SK-N-SH treated with all-trans-retinoic acid at 6 μM for 48 hours (cell line): ENCODE data around the gene FAN1.
"Not testable (repeated sequence)": the region's sequence is repeated elsewhere in the genome, so short reads cannot be mapped to it uniquely, and the experiment has no call there.

Experiments
- ATAC-seq: fragments of 200-7000 bp; cut with Tn5 transposase; 3 replicates; pipeline ENCODE4 v1.9.1; 2020; ENCODE audit warnings: mild to moderate bottlenecking, moderate library complexity
- ARNTL ChIP-seq: fragments of 450-650 bp; formaldehyde crosslinking; IDR thresholded peaks from 2 replicates; pipeline ENCODE4 v1.5.0; 2020; ENCODE audit warnings: low read depth, mild to moderate bottlenecking, moderate library complexity, borderline replicate concordance
- BACH2 ChIP-seq: fragments of 250-450 bp; sonication (Bioruptor Pico); IDR thresholded peaks from 2 replicates; pipeline ENCODE4 v1.9.0; 2021; ENCODE audit warnings: mild to moderate bottlenecking, borderline replicate concordance
- CSDC2 ChIP-seq: fragments of 250-450 bp; sonication (Bioruptor Pico); IDR thresholded peaks from 2 replicates; pipeline ENCODE4 v1.5.0; 2020; ENCODE audit warnings: mild to moderate bottlenecking, moderate library complexity
- ESRRG ChIP-seq: fragments of 250-450 bp; sonication (Bioruptor Pico); IDR thresholded peaks from 2 replicates; pipeline ENCODE4 v1.6.1; 2021; ENCODE audit warnings: mild to moderate bottlenecking
- GLIS3 ChIP-seq: fragments of 250-450 bp; sonication (Bioruptor Pico); IDR thresholded peaks from 2 replicates; pipeline ENCODE4 v1.5.0; 2020; ENCODE audit warnings: mild to moderate bottlenecking, moderate library complexity
- ISL1 ChIP-seq: fragments of 250-450 bp; sonication (Bioruptor Pico); IDR thresholded peaks from 2 replicates; pipeline ENCODE4 v2.1.2; 2022; ENCODE audit warnings: mild to moderate bottlenecking, moderate library complexity
- PPARA ChIP-seq: fragments of 250-450 bp; sonication (Bioruptor Pico); IDR thresholded peaks from 2 replicates; pipeline ENCODE4 v1.5.0; 2020; ENCODE audit warnings: mild to moderate bottlenecking, borderline replicate concordance
- SNAI2 ChIP-seq: fragments of 250-450 bp; sonication (Bioruptor Pico); IDR thresholded peaks from 2 replicates; pipeline ENCODE4 v1.5.0; 2020; ENCODE audit warnings: mild to moderate bottlenecking, moderate library complexity
- TCF4 ChIP-seq: fragments of 250-450 bp; sonication (Bioruptor Pico); IDR thresholded peaks from 2 replicates; pipeline ENCODE4 v1.8.0; 2021; ENCODE audit warnings: mild to moderate bottlenecking, moderate library complexity, borderline replicate concordance
- TOX ChIP-seq: fragments of 250-450 bp; sonication (Bioruptor Pico); IDR thresholded peaks from 2 replicates; pipeline ENCODE4 v1.8.0; 2021; ENCODE audit warnings: mild to moderate bottlenecking, moderate library complexity, borderline replicate concordance
- ZC3H10 ChIP-seq: fragments of 250-450 bp; sonication (Bioruptor Pico); IDR thresholded peaks from 2 replicates; pipeline ENCODE4 v1.5.1; 2021; ENCODE audit warnings: mild to moderate bottlenecking, moderate library complexity
- ZFP3 ChIP-seq: fragments of 250-450 bp; sonication (Bioruptor Pico); IDR thresholded peaks from 2 replicates; pipeline ENCODE4 v1.5.0; 2020; ENCODE audit warnings: mild to moderate bottlenecking, moderate library complexity
- ZFP30 ChIP-seq: fragments of 450-650 bp; formaldehyde crosslinking; IDR thresholded peaks from 2 replicates; pipeline ENCODE4 v1.5.0; 2022; ENCODE audit warnings: mild to moderate bottlenecking, moderate library complexity
- ZNF565 ChIP-seq: fragments of 450-650 bp; formaldehyde crosslinking; conservative IDR thresholded peaks from 2 replicates; pipeline ENCODE4 v1.5.0; 2020; ENCODE audit warnings: low read depth, mild to moderate bottlenecking, moderate library complexity
- ZNF70 ChIP-seq: fragments of 450-650 bp; formaldehyde crosslinking; IDR thresholded peaks from 2 replicates; pipeline ENCODE4 v1.5.0; 2020; ENCODE audit warnings: mild to moderate bottlenecking, moderate library complexity
- ZNF8 ChIP-seq: fragments of 450-650 bp; formaldehyde crosslinking; IDR thresholded peaks from 2 replicates; pipeline ENCODE4 v1.5.0; 2020; ENCODE audit warnings: mild to moderate bottlenecking, moderate library complexity
- TF ChIP-seq, protein P1 (sequence below): fragments of 250-450 bp; sonication (Bioruptor Pico); IDR thresholded peaks from 2 replicates; pipeline ENCODE4 v1.5.1; 2020; ENCODE audit warnings: low read depth, mild to moderate bottlenecking, moderate library complexity
- TF ChIP-seq, protein P2 (sequence below): fragments of 250-450 bp; sonication (Bioruptor Pico); IDR thresholded peaks from 2 replicates; pipeline ENCODE4 v1.8.0; 2021; ENCODE audit warnings: low read depth, mild to moderate bottlenecking, moderate library complexity, borderline replicate concordance
- TF ChIP-seq, protein P3 (sequence below): fragments of 250-450 bp; sonication (Bioruptor Pico); IDR thresholded peaks from 2 replicates; pipeline ENCODE4 v1.5.0; 2020; ENCODE audit warnings: mild to moderate bottlenecking, moderate library complexity
- TF ChIP-seq, protein P4 (sequence below): fragments of 250-450 bp; sonication (Bioruptor Pico); IDR thresholded peaks from 2 replicates; pipeline ENCODE4 v1.8.0; 2020; ENCODE audit warnings: mild to moderate bottlenecking, moderate library complexity, borderline replicate concordance

Gene FAN1

DNA sequence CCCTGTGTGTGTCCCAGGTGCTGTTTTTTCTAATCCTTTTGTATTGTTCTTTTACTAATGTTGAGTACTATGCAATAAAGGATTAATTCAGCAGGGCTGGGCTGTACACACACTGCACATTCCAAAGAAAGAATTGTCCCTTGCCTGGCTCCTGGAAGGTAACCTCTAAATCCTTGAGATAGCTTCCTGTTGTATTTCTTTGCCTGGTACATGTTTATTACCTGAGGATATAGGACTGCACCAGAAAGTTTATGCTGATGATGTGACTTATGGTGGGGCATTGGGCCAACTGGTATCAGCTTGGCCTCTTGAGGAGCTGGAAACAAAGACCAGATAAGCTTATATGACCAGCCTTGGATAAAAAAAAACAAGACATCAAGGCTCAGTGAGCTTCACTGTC, 26.6 kb upstream of the FAN1 start:
- ATAC-seq = no peak
- TF ChIP-seq ZNF70 (CRISPR knock-in tag) (no peak), GLIS3 (CRISPR knock-in tag) (no peak), ZFP30 (CRISPR knock-in tag) (no peak), ZC3H10 (CRISPR knock-in tag) (no peak), PPARA (CRISPR knock-in tag) (no peak), TCF4 (no peak)
- TF ChIP-seq, protein P1, sequence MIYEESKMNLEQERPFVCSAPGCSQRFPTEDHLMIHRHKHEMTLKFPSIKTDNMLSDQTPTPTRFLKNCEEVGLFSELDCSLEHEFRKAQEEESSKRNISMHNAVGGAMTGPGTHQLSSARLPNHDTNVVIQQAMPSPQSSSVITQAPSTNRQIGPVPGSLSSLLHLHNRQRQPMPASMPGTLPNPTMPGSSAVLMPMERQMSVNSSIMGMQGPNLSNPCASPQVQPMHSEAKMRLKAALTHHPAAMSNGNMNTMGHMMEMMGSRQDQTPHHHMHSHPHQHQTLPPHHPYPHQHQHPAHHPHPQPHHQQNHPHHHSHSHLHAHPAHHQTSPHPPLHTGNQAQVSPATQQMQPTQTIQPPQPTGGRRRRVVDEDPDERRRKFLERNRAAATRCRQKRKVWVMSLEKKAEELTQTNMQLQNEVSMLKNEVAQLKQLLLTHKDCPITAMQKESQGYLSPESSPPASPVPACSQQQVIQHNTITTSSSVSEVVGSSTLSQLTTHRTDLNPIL (CRISPR knock-in tag) = no peak
- TF ChIP-seq, all 23 proteins: peak for 0

DNA sequence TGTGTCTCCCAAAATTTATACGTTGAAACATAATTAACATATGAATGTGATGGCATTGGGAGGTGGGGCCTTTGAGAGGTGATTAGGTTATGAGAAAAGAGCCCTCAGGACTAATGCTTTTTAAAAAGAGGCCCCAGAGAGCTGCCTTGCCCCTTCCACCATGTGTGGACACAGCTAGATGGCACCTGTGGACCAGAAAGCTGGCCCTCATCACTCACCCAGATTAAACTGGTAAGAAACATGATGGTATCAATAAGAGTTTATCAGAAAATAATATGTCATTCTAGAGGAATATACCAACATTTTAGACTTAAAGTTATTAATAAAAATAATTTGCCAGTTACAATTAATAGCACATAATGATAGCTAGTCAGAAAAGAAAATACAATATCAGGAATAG, 25.2 kb upstream of the FAN1 start:
- no peak for TF ChIP-seq ZNF565 (CRISPR knock-in tag)
- TF ChIP-seq ESRRG = no peak
- TF ChIP-seq, protein P2, sequence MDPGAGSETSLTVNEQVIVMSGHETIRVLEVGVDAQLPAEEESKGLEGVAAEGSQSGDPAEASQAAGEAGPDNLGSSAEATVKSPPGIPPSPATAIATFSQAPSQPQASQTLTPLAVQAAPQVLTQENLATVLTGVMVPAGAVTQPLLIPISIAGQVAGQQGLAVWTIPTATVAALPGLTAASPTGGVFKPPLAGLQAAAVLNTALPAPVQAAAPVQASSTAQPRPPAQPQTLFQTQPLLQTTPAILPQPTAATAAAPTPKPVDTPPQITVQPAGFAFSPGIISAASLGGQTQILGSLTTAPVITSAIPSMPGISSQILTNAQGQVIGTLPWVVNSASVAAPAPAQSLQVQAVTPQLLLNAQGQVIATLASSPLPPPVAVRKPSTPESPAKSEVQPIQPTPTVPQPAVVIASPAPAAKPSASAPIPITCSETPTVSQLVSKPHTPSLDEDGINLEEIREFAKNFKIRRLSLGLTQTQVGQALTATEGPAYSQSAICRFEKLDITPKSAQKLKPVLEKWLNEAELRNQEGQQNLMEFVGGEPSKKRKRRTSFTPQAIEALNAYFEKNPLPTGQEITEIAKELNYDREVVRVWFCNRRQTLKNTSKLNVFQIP (CRISPR knock-in tag) = no peak
- TF ChIP-seq ARNTL (CRISPR knock-in tag) = no peak
- no peak for TF ChIP-seq ZC3H10 (CRISPR knock-in tag)
- TF ChIP-seq SNAI2 (CRISPR knock-in tag) = no peak
- TF ChIP-seq, protein P3, sequence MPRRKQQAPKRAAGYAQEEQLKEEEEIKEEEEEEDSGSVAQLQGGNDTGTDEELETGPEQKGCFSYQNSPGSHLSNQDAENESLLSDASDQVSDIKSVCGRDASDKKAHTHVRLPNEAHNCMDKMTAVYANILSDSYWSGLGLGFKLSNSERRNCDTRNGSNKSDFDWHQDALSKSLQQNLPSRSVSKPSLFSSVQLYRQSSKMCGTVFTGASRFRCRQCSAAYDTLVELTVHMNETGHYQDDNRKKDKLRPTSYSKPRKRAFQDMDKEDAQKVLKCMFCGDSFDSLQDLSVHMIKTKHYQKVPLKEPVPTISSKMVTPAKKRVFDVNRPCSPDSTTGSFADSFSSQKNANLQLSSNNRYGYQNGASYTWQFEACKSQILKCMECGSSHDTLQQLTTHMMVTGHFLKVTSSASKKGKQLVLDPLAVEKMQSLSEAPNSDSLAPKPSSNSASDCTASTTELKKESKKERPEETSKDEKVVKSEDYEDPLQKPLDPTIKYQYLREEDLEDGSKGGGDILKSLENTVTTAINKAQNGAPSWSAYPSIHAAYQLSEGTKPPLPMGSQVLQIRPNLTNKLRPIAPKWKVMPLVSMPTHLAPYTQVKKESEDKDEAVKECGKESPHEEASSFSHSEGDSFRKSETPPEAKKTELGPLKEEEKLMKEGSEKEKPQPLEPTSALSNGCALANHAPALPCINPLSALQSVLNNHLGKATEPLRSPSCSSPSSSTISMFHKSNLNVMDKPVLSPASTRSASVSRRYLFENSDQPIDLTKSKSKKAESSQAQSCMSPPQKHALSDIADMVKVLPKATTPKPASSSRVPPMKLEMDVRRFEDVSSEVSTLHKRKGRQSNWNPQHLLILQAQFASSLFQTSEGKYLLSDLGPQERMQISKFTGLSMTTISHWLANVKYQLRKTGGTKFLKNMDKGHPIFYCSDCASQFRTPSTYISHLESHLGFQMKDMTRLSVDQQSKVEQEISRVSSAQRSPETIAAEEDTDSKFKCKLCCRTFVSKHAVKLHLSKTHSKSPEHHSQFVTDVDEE (CRISPR knock-in tag) = no peak
- no peak for TF ChIP-seq ISL1 (CRISPR knock-in tag)
- no peak for TF ChIP-seq TOX (CRISPR knock-in tag)
- no peak for TF ChIP-seq CSDC2 (CRISPR knock-in tag)
- no peak for ATAC-seq

DNA sequence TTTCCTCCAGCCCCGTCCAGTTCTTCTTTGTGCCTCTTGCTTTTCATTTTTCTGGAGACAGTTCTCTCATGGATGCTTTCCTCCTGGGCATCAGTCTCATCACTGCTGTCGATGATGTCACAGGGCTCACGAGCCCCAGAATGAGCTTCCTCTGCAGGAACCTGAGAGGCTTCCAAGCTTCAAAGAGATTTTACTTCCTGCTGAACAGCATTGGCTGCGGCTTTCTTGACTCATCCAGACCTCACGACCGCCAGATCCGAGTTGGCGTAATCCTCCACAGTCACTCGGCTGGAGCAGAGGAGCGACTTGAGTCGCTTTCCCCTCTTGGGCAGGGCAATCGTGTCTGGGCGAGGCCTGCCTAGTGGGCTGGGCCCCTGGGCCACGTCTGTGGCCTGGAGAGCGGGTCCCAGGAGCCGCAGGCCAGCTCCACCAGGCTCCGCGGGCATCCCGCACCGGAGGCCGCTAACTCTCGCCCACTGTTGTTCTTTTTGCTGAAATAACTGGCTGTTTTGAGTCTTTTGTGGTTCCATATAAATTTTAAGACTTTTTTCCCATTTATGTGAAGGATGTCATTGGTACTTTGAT, 20.8 kb upstream of the FAN1 start:
- TF ChIP-seq ZFP3 (no peak), ZNF8 (CRISPR knock-in tag) (no peak), PPARA (CRISPR knock-in tag) (no peak), ZC3H10 (CRISPR knock-in tag) (no peak), BACH2 (no peak)
- TF ChIP-seq, protein P4, sequence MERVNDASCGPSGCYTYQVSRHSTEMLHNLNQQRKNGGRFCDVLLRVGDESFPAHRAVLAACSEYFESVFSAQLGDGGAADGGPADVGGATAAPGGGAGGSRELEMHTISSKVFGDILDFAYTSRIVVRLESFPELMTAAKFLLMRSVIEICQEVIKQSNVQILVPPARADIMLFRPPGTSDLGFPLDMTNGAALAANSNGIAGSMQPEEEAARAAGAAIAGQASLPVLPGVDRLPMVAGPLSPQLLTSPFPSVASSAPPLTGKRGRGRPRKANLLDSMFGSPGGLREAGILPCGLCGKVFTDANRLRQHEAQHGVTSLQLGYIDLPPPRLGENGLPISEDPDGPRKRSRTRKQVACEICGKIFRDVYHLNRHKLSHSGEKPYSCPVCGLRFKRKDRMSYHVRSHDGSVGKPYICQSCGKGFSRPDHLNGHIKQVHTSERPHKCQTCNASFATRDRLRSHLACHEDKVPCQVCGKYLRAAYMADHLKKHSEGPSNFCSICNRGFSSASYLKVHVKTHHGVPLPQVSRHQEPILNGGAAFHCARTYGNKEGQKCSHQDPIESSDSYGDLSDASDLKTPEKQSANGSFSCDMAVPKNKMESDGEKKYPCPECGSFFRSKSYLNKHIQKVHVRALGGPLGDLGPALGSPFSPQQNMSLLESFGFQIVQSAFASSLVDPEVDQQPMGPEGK (CRISPR knock-in tag) = no peak
- no peak for ATAC-seq

DNA sequence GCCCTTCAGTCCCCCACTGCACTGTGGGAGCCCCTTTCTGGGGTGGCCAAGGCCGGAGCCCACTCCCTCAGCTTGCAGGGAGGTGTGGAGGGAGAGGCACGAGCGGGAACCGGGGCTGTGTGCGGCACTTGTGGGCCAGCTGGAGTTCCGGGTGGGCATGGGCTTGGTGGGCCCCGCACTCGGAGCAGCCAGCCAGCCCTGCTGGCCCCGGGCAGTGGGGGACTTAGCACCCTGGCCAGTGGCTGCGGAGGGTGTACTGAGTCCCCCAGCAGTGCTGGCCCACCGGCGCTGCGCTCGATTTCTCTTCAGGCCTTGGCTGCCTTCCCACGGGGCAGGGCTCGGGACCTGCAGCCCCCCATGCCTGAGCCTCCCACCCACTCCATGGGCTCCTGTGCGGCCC, 20.0 kb upstream of the FAN1 start:
- ATAC-seq = not testable (repeated sequence)

DNA sequence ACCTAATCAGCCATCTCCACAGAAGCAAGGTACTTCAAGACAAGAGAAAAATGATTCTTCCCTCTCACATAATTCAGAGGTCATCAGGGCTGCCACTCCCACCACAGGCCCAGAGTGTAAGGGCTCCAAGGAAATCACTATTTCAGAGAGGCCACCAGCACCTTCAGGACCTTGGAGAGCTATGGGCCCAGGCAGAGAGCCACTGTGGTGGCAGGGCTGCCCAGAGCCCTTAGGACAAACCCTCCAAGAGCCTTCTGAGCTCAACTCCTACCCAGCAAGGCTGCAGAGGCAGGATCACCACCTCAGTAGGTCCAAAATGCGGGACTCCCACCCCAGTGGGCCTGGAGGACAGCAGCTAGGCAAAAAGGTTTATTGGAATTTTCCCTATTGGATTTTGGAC, 17.9 kb upstream of the FAN1 start:
- TF ChIP-seq, protein P4 (CRISPR knock-in tag) = no peak
- TF ChIP-seq TOX (CRISPR knock-in tag) (no peak), ZNF8 (CRISPR knock-in tag) (no peak), GLIS3 (CRISPR knock-in tag) (no peak), ARNTL (CRISPR knock-in tag) (no peak), CSDC2 (CRISPR knock-in tag) (0 out of 2 replicates have a peak, but pooled peaks have one; percentile 33)
- peak; percentile 64; the same call in 2 of the 3 replicates for ATAC-seq
